ENCODE results near the gene ZFYVE27.

GRCh38 chr10:97784200-97784810 lies 47.4 kb downstream of the ZFYVE27 start:
- TF ChIP-seq USF1 (CRISPR knock-in tag; IDR thresholded peaks at IDR 0.05) (no peak), CTCF (IDR thresholded peaks at IDR 0.05) (no peak), SMAD4 (CRISPR knock-in tag; IDR thresholded peaks at IDR 0.05) (no peak), MAX (CRISPR knock-in tag; IDR thresholded peaks at IDR 0.05) (no peak), CREM (CRISPR knock-in tag; IDR thresholded peaks at IDR 0.05) (no peak), OVOL2 (CRISPR knock-in tag; IDR thresholded peaks at IDR 0.05; ENCODE audit: borderline replicate concordance) (no peak), CREB1 (CRISPR knock-in tag; IDR thresholded peaks at IDR 0.05) (no peak)

Measured in WTC11 (cell line).